ENCODE results near the gene BOLA1.
"Not testable (repeated sequence)": the region's sequence is repeated elsewhere in the genome, so short reads cannot be mapped to it uniquely, and the experiment has no call there.

BOLA1 gene

DNA sequence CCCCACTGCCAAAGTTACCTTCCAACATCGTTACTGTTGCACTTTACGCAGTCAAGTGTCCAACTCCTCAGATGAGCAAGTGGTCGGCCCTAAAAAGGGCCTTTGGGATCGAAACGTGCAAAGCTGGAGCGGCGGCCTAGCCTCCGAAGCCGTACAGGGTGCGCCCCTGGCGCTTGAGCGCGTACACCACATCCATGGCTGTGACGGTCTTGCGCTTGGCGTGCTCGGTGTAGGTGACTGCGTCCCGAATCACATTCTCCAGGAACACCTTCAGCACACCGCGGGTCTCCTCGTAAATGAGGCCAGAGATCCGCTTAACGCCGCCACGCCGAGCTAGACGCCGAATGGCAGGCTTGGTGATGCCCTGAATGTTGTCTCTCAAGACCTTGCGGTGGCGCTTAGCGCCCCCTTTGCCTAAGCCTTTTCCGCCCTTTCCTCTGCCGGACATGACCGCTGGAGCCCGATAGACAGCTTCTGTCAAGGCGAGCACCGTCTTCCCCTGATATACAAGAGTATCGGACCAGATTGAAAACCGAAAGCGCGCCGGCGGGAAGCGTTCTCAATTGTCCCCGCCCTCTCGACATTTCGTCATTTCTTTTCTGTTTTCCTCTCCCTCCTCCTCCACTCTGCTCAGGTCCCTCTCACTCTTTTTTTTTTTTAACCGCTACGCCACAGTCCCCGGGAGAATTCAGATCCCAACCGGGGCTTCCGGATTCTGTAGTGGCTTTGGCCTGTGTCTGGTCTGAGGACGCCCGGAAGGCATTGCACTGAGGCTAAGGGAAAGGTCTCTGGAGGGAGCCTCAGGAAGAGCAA is 38.5 kb upstream of the BOLA1 start:
- not testable (repeated sequence) for H3K4me1 ChIP-seq (ENCODE audit: insufficient read depth, low read length); H3K79me2 ChIP-seq (ENCODE audit: insufficient read depth, low read length); H3K27ac ChIP-seq (ENCODE audit: low read length); H4K20me1 ChIP-seq (ENCODE audit: insufficient read depth, low read length); H3K4me2 ChIP-seq (ENCODE audit: insufficient read depth, low read length); H3K9me3 ChIP-seq (ENCODE audit: insufficient read depth, low read length, severe bottlenecking); H3K4me3 ChIP-seq (ENCODE audit: low read depth in 1 of 2, low read length in 2 of 2); H3K9ac ChIP-seq (ENCODE audit: low read depth, low read length); H3K36me3 ChIP-seq (ENCODE audit: insufficient read depth, low read length); H3K27me3 ChIP-seq (ENCODE audit: insufficient read depth, low read length, poor library complexity); DNase-seq; H2AFZ ChIP-seq (ENCODE audit: low read depth, low read length)
- peak; percentile 67 for ATAC-seq (ENCODE audit: insufficient read depth, low read depth)

DNA sequence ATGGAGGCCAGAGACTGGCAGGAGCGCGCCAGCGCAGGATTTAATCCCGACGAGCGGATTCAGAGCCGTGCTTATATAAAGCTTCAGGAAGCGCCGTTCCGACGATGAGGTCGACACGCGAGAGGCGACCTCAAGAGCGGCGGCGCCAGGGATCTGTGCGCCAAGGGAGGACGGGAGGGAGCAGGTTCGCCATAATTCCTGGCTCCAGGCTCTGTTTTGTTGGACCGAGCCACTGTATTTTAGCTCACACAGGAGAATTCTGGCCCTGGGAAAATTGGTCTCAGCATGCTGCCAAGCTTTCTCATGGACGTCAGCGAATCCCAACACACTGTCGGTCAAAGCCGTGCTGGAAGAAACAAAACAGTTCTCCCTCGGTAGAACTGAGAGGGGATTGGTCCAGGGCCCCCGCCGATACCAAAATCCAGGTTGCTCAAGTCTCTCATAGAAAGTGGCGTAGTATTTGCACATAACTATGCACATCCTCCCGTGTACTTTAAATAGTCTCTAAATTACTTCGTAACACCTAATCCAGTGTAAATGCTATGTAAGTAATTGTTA is 37.8 kb upstream of the BOLA1 start:
- not testable (repeated sequence) for H3K9me3 ChIP-seq (ENCODE audit: insufficient read depth, low read length, severe bottlenecking); H3K4me1 ChIP-seq (ENCODE audit: insufficient read depth, low read length); H3K36me3 ChIP-seq (ENCODE audit: insufficient read depth, low read length); H3K9ac ChIP-seq (ENCODE audit: low read depth, low read length); H3K4me3 ChIP-seq (ENCODE audit: low read depth in 1 of 2, low read length in 2 of 2); H2AFZ ChIP-seq (ENCODE audit: low read depth, low read length); H3K27me3 ChIP-seq (ENCODE audit: insufficient read depth, low read length, poor library complexity); DNase-seq; H4K20me1 ChIP-seq (ENCODE audit: insufficient read depth, low read length); H3K27ac ChIP-seq (ENCODE audit: low read length); H3K79me2 ChIP-seq (ENCODE audit: insufficient read depth, low read length); H3K4me2 ChIP-seq (ENCODE audit: insufficient read depth, low read length)
- ATAC-seq (ENCODE audit: insufficient read depth, low read depth) = peak; percentile 16

DNA sequence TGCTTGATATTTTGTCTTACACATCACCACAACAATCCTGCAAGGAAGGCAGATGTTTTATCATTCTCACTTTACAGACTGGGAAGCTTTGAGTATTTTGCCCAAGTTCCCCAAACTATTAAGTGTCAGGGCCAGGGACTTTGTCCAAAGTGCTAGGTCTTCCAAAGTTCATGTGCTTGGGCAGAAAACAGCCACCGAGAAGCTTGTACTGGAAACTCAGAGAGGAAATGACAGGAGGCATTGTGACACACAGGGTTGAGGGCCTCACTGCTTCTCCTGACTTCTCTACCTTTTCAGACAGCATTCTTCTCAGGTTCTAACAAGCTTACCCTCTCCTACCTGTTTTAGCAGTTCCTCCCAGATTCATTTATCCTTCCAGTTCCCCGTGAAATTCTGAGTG is 32.5 kb upstream of the BOLA1 start:
- not testable (repeated sequence) for H2AFZ ChIP-seq (ENCODE audit: low read depth, low read length); H3K4me3 ChIP-seq (ENCODE audit: low read depth in 1 of 2, low read length in 2 of 2); H3K36me3 ChIP-seq (ENCODE audit: insufficient read depth, low read length); H3K27me3 ChIP-seq (ENCODE audit: insufficient read depth, low read length, poor library complexity); ATAC-seq (ENCODE audit: insufficient read depth, low read depth); H3K79me2 ChIP-seq (ENCODE audit: insufficient read depth, low read length); H3K4me1 ChIP-seq (ENCODE audit: insufficient read depth, low read length); H3K9ac ChIP-seq (ENCODE audit: low read depth, low read length); DNase-seq; H4K20me1 ChIP-seq (ENCODE audit: insufficient read depth, low read length); H3K27ac ChIP-seq (ENCODE audit: low read length); H3K9me3 ChIP-seq (ENCODE audit: insufficient read depth, low read length, severe bottlenecking); H3K4me2 ChIP-seq (ENCODE audit: insufficient read depth, low read length)

DNA sequence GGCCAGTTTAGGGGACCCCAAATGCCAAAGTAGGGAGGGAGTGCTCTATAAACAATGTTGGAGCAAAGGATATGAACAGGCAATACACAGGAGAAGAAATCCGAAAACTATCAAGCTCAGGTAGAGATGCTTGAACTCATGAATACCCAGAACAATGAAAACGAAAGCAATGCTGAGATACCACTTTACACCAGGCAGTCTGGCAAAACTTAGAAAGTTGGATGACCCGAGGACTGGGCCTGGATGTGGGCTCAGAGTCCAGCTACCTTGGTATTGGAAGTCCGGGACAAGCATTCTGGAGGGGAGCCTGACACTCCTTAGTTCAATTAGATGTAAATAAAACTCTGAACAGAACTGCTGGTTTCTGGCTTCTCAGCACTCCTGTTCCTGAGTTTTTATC is 26.3 kb upstream of the BOLA1 start:
- ATAC-seq (ENCODE audit: insufficient read depth, low read depth); H3K9ac ChIP-seq (ENCODE audit: low read depth, low read length); H2AFZ ChIP-seq (ENCODE audit: low read depth, low read length); H3K27me3 ChIP-seq (ENCODE audit: insufficient read depth, low read length, poor library complexity); H3K79me2 ChIP-seq (ENCODE audit: insufficient read depth, low read length); H3K9me3 ChIP-seq (ENCODE audit: insufficient read depth, low read length, severe bottlenecking); H4K20me1 ChIP-seq (ENCODE audit: insufficient read depth, low read length); H3K27ac ChIP-seq (ENCODE audit: low read length); H3K4me1 ChIP-seq (ENCODE audit: insufficient read depth, low read length); H3K4me3 ChIP-seq (ENCODE audit: low read depth in 1 of 2, low read length in 2 of 2); DNase-seq; H3K4me2 ChIP-seq (ENCODE audit: insufficient read depth, low read length); H3K36me3 ChIP-seq (ENCODE audit: insufficient read depth, low read length): not testable (repeated sequence)

DNA sequence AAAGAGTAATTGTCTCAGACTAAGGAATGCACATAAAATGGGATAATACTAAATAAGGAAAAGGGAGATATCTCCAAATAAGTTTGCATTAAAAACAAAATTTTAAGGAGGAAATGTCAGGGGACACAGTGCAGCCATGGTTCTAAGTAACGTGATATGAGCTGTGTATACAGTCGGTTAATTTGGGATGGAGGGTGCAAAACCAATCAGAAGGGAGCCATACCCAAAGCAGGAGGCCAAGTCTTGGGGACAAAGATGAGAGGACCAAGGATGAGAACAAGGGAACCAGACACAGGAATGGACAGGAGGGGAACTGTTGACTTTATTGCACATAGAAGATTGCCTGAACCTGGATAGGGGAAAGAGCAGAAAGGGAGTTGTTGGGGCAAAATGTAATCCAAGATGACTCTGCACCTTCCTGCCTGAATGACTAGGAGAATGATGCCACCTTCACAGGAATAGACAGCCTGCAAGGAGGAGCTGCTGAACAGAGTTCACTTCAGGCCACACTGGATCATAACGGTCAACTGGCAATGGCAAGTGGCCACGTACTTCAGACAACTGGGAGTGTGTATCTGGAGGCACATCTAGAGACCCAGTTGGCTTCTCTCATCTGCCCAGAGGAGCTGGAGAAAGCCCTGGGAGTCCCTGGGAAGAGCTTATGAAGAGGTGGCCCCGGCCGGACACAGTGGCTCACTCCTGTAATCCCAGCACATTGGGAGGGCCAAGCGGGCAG is 22.0 kb upstream of the BOLA1 start:
- Histone ChIP-seq H3K27ac (ENCODE audit: low read length) (no peak overlapping the region), H4K20me1 (ENCODE audit: insufficient read depth, low read length) (no peaks in the 10 kb centered on the region), H2AFZ (ENCODE audit: low read depth, low read length) (no peak overlapping the region), H3K4me1 (ENCODE audit: insufficient read depth, low read length) (peaks cover 9% of the 10 kb centered on the region), H3K4me3 (ENCODE audit: low read depth in 1 of 2, low read length in 2 of 2) (no peak overlapping the region), H3K36me3 (ENCODE audit: insufficient read depth, low read length) (no peaks in the 10 kb centered on the region), H3K9me3 (ENCODE audit: insufficient read depth, low read length, severe bottlenecking) (no peaks in the 10 kb centered on the region), H3K79me2 (ENCODE audit: insufficient read depth, low read length) (no peaks in the 10 kb centered on the region), H3K9ac (ENCODE audit: low read depth, low read length) (no peak overlapping the region), H3K27me3 (ENCODE audit: insufficient read depth, low read length, poor library complexity) (no peaks in the 10 kb centered on the region), H3K4me2 (ENCODE audit: insufficient read depth, low read length) (no peak overlapping the region)
- TF ChIP-seq, protein P1, sequence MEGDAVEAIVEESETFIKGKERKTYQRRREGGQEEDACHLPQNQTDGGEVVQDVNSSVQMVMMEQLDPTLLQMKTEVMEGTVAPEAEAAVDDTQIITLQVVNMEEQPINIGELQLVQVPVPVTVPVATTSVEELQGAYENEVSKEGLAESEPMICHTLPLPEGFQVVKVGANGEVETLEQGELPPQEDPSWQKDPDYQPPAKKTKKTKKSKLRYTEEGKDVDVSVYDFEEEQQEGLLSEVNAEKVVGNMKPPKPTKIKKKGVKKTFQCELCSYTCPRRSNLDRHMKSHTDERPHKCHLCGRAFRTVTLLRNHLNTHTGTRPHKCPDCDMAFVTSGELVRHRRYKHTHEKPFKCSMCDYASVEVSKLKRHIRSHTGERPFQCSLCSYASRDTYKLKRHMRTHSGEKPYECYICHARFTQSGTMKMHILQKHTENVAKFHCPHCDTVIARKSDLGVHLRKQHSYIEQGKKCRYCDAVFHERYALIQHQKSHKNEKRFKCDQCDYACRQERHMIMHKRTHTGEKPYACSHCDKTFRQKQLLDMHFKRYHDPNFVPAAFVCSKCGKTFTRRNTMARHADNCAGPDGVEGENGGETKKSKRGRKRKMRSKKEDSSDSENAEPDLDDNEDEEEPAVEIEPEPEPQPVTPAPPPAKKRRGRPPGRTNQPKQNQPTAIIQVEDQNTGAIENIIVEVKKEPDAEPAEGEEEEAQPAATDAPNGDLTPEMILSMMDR (IDR thresholded peaks at IDR 0.05; ENCODE audit: borderline replicate concordance, extremely low read depth, low read length, poor library complexity, severe bottlenecking) = no peak
- no peak for TF ChIP-seq EZH2 (IDR thresholded peaks at IDR 0.05; ENCODE audit: borderline replicate concordance, low read depth, low read length, severe bottlenecking)
- DNase-seq (no peak), ATAC-seq (ENCODE audit: insufficient read depth, low read depth) (no peak)
